DMS153 (cell line): Measurements from ENCODE around the gene UBQLN1.
"Not testable (repeated sequence)": the region's sequence is repeated elsewhere in the genome, so short reads cannot be mapped to it uniquely, and the experiment has no call there.

Source experiments
- DNase-seq: peaks from one replicate; lab custom pipeline; 2025; lab: John Stamatoyannopoulos, UW

The UBQLN1 gene

GRCh38 chr9:83707768-83708514 lies at the start of gene UBQLN1:
Gene UBQLN1, minus strand, starts transcription at chr9:83707958. Its CDS starts 279 bp downstream, at chr9:83707679.
- DNase-seq = peak; percentile 84

- DNase-seq = no peak
Measured at GRCh38 chr9:83754383-83754977, 46.7 kb upstream of the UBQLN1 start.

GRCh38 chr9:83749706-83750105 lies 41.9 kb upstream of the UBQLN1 start:
- no peak for DNase-seq

GRCh38 chr9:83744206-83744605 lies 36.4 kb upstream of the UBQLN1 start:
- no peak for DNase-seq

- no peak for DNase-seq
Measured at GRCh38 chr9:83733739-83734138, 26.0 kb upstream of the UBQLN1 start.

- not testable (repeated sequence) for DNase-seq
Measured at GRCh38 chr9:83728591-83729368, 21.0 kb upstream of the UBQLN1 start.

GRCh38 chr9:83724436-83724835 lies 16.7 kb upstream of the UBQLN1 start:
- no peak for DNase-seq

GRCh38 chr9:83722726-83723495 lies 15.2 kb upstream of the UBQLN1 start:
- DNase-seq = no peak

GRCh38 chr9:83721509-83721908 lies 13.8 kb upstream of the UBQLN1 start:
- no peak for DNase-seq

GRCh38 chr9:83715794-83716193 lies 8.0 kb upstream of the UBQLN1 start:
- DNase-seq = no peak

GRCh38 chr9:83715221-83715620 lies 7.5 kb upstream of the UBQLN1 start:
- no peak for DNase-seq

GRCh38 chr9:83714329-83714728 lies 6.6 kb upstream of the UBQLN1 start:
- no peak for DNase-seq

- no peak for DNase-seq
Measured at GRCh38 chr9:83708515-83709158, 879 bp upstream of the UBQLN1 start.

GRCh38 chr9:83707518-83707767 lies 315 bp downstream of the UBQLN1 start:
- no peak for DNase-seq

GRCh38 chr9:83706676-83707517 lies 861 bp downstream of the UBQLN1 start:
- DNase-seq = no peak

- DNase-seq = not testable (repeated sequence)
Measured at GRCh38 chr9:83705219-83705651, 2.5 kb downstream of the UBQLN1 start.

- DNase-seq = no peak
Measured at GRCh38 chr9:83701769-83702168, 6.0 kb downstream of the UBQLN1 start.

GRCh38 chr9:83701286-83701685 lies 6.5 kb downstream of the UBQLN1 start:
- DNase-seq = no peak

GRCh38 chr9:83699615-83700014 lies 8.1 kb downstream of the UBQLN1 start:
- DNase-seq = no peak

- DNase-seq = no peak
Measured at GRCh38 chr9:83698976-83699585, 8.7 kb downstream of the UBQLN1 start.

- DNase-seq = no peak
Measured at GRCh38 chr9:83691492-83691891, 16.3 kb downstream of the UBQLN1 start.
